Immature natural killer cell (primary cell): ENCODE results near the gene MEI4. TPM values are rescaled to one million over a fixed set of nuclear protein-coding genes. Genes with fewer than 3 reads are reported as not detected.
"Not testable (repeated sequence)": the region's sequence is repeated elsewhere in the genome, so short reads cannot be mapped to it uniquely, and the experiment has no call there.

ENCODE experiments used
- DNase-seq, 3 donors: peaks; one replicate each; pipeline ENCODE4 v3.0.0; 2022; ENCODE audit warnings: mixed read lengths in 1 of 3
- H3K27ac Mint-ChIP-seq, 6 donors: one replicate each; pipeline ENCODE4 v1.8.0; 2020; ENCODE audit warnings: mixed read lengths in 6 of 6, mild to moderate bottlenecking in 5 of 6, inconsistent platforms in 4 of 6, moderate library complexity in 3 of 6
- H3K27me3 Mint-ChIP-seq, 3 donors: one replicate each; pipeline ENCODE4 v1.8.0; 2020 to 2021; ENCODE audit warnings: low read depth in 3 of 3, mild to moderate bottlenecking in 3 of 3, mixed read lengths in 3 of 3, moderate library complexity in 3 of 3, inconsistent platforms in 1 of 3
- H3K36me3 Mint-ChIP-seq, 3 donors: one replicate each; pipeline ENCODE4 v1.8.0; 2020; ENCODE audit warnings: mixed read lengths in 3 of 3, inconsistent platforms in 2 of 3, mild to moderate bottlenecking in 2 of 3
- H3K4me1 Mint-ChIP-seq, 2 donors: one replicate each; pipeline ENCODE4 v1.8.0; 2020; ENCODE audit warnings: inconsistent platforms in 2 of 2, mild to moderate bottlenecking in 2 of 2, mixed read lengths in 2 of 2, moderate library complexity in 1 of 2
- H3K4me3 Mint-ChIP-seq, 5 donors: one replicate each; pipeline ENCODE4 v1.8.0; 2020; ENCODE audit warnings: mild to moderate bottlenecking in 5 of 5, mixed read lengths in 5 of 5, inconsistent platforms in 3 of 5, moderate library complexity in 3 of 5
- H3K9me3 Mint-ChIP-seq, 6 donors: one replicate each; pipeline ENCODE4 v1.8.0; 2020; ENCODE audit warnings: mild to moderate bottlenecking in 6 of 6, mixed read lengths in 6 of 6, inconsistent platforms in 4 of 6, moderate library complexity in 3 of 6
- polyA plus RNA-seq, 3 donors: library from polyadenylated mRNA; unstranded; fragments of 300-500 nt; fragmentation: Illumina TruSeq; gene quantifications; one replicate each; pipeline ENCODE4 v1.2.3, GENCODE V29; 2021

The MEI4 gene
- polyA plus RNA-seq, 3 donors from 2014 or later: not detected

- no peak overlapping the region for H3K27ac Mint-ChIP-seq
- DNase-seq: no peak
- H3K27me3 Mint-ChIP-seq: peaks cover 0 to 2% (median 1%) of the 10 kb centered on the region in 3 donors
- peaks cover 20 to 49% (median 31%) of the 10 kb centered on the region in 6 donors for H3K9me3 Mint-ChIP-seq
- peaks cover 0 to 6% (median 0%) of the 10 kb centered on the region in 3 donors for H3K36me3 Mint-ChIP-seq
- no peak overlapping the region for H3K4me3 Mint-ChIP-seq
- no peaks in the 10 kb centered on the region for H3K4me1 Mint-ChIP-seq
Measured at GRCh38 chr6:77796824-77797809, 144.3 kb downstream of the MEI4 start.

- DNase-seq: no peak
- H3K4me1 Mint-ChIP-seq: no peaks in the 10 kb centered on the region
- peaks cover 7 to 67% (median 21%) of the 10 kb centered on the region in 6 donors for H3K9me3 Mint-ChIP-seq
- H3K27ac Mint-ChIP-seq: no peak overlapping the region
- no peaks in the 10 kb centered on the region for H3K27me3 Mint-ChIP-seq
- peaks cover 0 to 2% (median 0%) of the 10 kb centered on the region in 3 donors for H3K36me3 Mint-ChIP-seq
- no peak overlapping the region for H3K4me3 Mint-ChIP-seq
Measured at GRCh38 chr6:77812304-77812703, 159.5 kb downstream of the MEI4 start.

GRCh38 chr6:77813090-77813489 is 160.3 kb downstream of the MEI4 start:
- Mint-ChIP-seq H3K9me3 (peaks cover 6 to 59% (median 19%) of the 10 kb centered on the region in 6 donors), H3K4me1 (no peaks in the 10 kb centered on the region), H3K36me3 (no peaks in the 10 kb centered on the region), H3K27ac (no peak overlapping the region), H3K27me3 (no peaks in the 10 kb centered on the region), H3K4me3 (no peak overlapping the region)
- DNase-seq: no peak

GRCh38 chr6:77814119-77814518 is 161.3 kb downstream of the MEI4 start:
- Mint-ChIP-seq H3K4me1 (no peaks in the 10 kb centered on the region), H3K4me3 (no peak overlapping the region), H3K9me3 (peaks cover 6 to 49% (median 16%) of the 10 kb centered on the region in 6 donors), H3K36me3 (no peaks in the 10 kb centered on the region), H3K27ac (no peak overlapping the region), H3K27me3 (no peaks in the 10 kb centered on the region)
- DNase-seq: no peak

- no peak for DNase-seq
- Mint-ChIP-seq H3K36me3 (no peaks in the 10 kb centered on the region), H3K27me3 (no peaks in the 10 kb centered on the region), H3K27ac (no peak overlapping the region), H3K9me3 (peaks cover 7 to 42% (median 17%) of the 10 kb centered on the region in 6 donors), H3K4me1 (no peaks in the 10 kb centered on the region), H3K4me3 (no peak overlapping the region)
Measured at GRCh38 chr6:77815531-77815930, 162.7 kb downstream of the MEI4 start.

- H3K9me3 Mint-ChIP-seq: peaks cover 6 to 35% (median 20%) of the 10 kb centered on the region in 6 donors
- peaks cover 0 to 2% (median 0%) of the 10 kb centered on the region in 3 donors for H3K36me3 Mint-ChIP-seq
- no peak overlapping the region for H3K4me3 Mint-ChIP-seq
- DNase-seq: no peak
- no peaks in the 10 kb centered on the region for H3K27me3 Mint-ChIP-seq
- no peaks in the 10 kb centered on the region for H3K4me1 Mint-ChIP-seq
- H3K27ac Mint-ChIP-seq: no peak overlapping the region
Measured at GRCh38 chr6:77816766-77817270, 164.0 kb downstream of the MEI4 start.

- H3K9me3 Mint-ChIP-seq: peaks cover 7 to 23% (median 17%) of the 10 kb centered on the region in 6 donors
- DNase-seq: no peak
- no peak overlapping the region for H3K27ac Mint-ChIP-seq
- peaks cover 0 to 4% (median 0%) of the 10 kb centered on the region in 3 donors for H3K36me3 Mint-ChIP-seq
- H3K4me3 Mint-ChIP-seq: no peak overlapping the region
- peaks cover 0 to 2% (median 0%) of the 10 kb centered on the region in 3 donors for H3K27me3 Mint-ChIP-seq
- no peaks in the 10 kb centered on the region for H3K4me1 Mint-ChIP-seq
Measured at GRCh38 chr6:77822265-77822664, 169.4 kb downstream of the MEI4 start.

GRCh38 chr6:77825204-77825603 is 172.4 kb downstream of the MEI4 start:
- Mint-ChIP-seq H3K4me3 (no peak overlapping the region), H3K27me3 (peaks cover 0 to 3% (median 2%) of the 10 kb centered on the region in 3 donors), H3K36me3 (peaks cover 0 to 4% (median 0%) of the 10 kb centered on the region in 3 donors), H3K9me3 (peaks cover 7 to 34% (median 24%) of the 10 kb centered on the region in 6 donors), H3K4me1 (no peaks in the 10 kb centered on the region), H3K27ac (no peak overlapping the region)
- no peak for DNase-seq

GRCh38 chr6:77829736-77830135 is 176.9 kb downstream of the MEI4 start:
- no peak overlapping the region for H3K27ac Mint-ChIP-seq
- H3K4me1 Mint-ChIP-seq: no peaks in the 10 kb centered on the region
- peaks cover 0 to 2% (median 1%) of the 10 kb centered on the region in 3 donors for H3K27me3 Mint-ChIP-seq
- no peak overlapping the region for H3K4me3 Mint-ChIP-seq
- peaks cover 5 to 33% (median 20%) of the 10 kb centered on the region in 6 donors for H3K9me3 Mint-ChIP-seq
- no peak for DNase-seq
- H3K36me3 Mint-ChIP-seq: no peaks in the 10 kb centered on the region

GRCh38 chr6:77833749-77834148 is 180.9 kb downstream of the MEI4 start:
- H3K9me3 Mint-ChIP-seq: peaks cover 6 to 12% (median 10%) of the 10 kb centered on the region in 6 donors
- DNase-seq, H3K4me3 Mint-ChIP-seq, H3K36me3 Mint-ChIP-seq, H3K27ac Mint-ChIP-seq, H3K4me1 Mint-ChIP-seq, H3K27me3 Mint-ChIP-seq: not testable (repeated sequence)

- no peak overlapping the region for H3K27ac Mint-ChIP-seq
- H3K4me1 Mint-ChIP-seq: no peaks in the 10 kb centered on the region
- H3K27me3 Mint-ChIP-seq: peaks cover 0 to 1% (median 0%) of the 10 kb centered on the region in 3 donors
- no peaks in the 10 kb centered on the region for H3K36me3 Mint-ChIP-seq
- H3K9me3 Mint-ChIP-seq: peaks cover 2 to 12% (median 8%) of the 10 kb centered on the region in 6 donors
- no peak for DNase-seq
- no peak overlapping the region for H3K4me3 Mint-ChIP-seq
Measured at GRCh38 chr6:77834591-77834996, 181.8 kb downstream of the MEI4 start.

- no peak overlapping the region for H3K27ac Mint-ChIP-seq
- DNase-seq: no peak
- H3K36me3 Mint-ChIP-seq: no peaks in the 10 kb centered on the region
- peaks cover 0 to 15% (median 8%) of the 10 kb centered on the region in 6 donors for H3K9me3 Mint-ChIP-seq
- H3K4me3 Mint-ChIP-seq: no peak overlapping the region
- no peaks in the 10 kb centered on the region for H3K27me3 Mint-ChIP-seq
- no peaks in the 10 kb centered on the region for H3K4me1 Mint-ChIP-seq
Measured at GRCh38 chr6:77837034-77837784, 184.4 kb downstream of the MEI4 start.

- no peak overlapping the region for H3K27ac Mint-ChIP-seq
- H3K36me3 Mint-ChIP-seq: no peaks in the 10 kb centered on the region
- H3K9me3 Mint-ChIP-seq: peaks cover 0 to 15% (median 10%) of the 10 kb centered on the region in 6 donors
- H3K4me1 Mint-ChIP-seq: no peaks in the 10 kb centered on the region
- DNase-seq: no peak
- H3K4me3 Mint-ChIP-seq: no peak overlapping the region
- H3K27me3 Mint-ChIP-seq: no peaks in the 10 kb centered on the region
Measured at GRCh38 chr6:77839292-77839691, 186.5 kb downstream of the MEI4 start.

GRCh38 chr6:77844822-77845221 is 192.0 kb downstream of the MEI4 start:
- no peak for DNase-seq
- Mint-ChIP-seq H3K36me3 (no peaks in the 10 kb centered on the region), H3K4me3 (no peak overlapping the region), H3K4me1 (no peaks in the 10 kb centered on the region), H3K9me3 (peaks cover 11 to 36% (median 19%) of the 10 kb centered on the region in 6 donors), H3K27me3 (no peaks in the 10 kb centered on the region), H3K27ac (no peak overlapping the region)
